SU-DHL-6 (cell line): ENCODE data around the gene ABR.
"Not testable (repeated sequence)": the region's sequence is repeated elsewhere in the genome, so short reads cannot be mapped to it uniquely, and the experiment has no call there.

ENCODE experiments used
- H2AFZ ChIP-seq: fragments of 200-600 bp; sonication (generic); 2 replicates; pipeline ENCODE4 v1.6.1; 2014; ENCODE audit warnings: low read depth, mild to moderate bottlenecking, moderate library complexity, mixed read lengths, antibody characterized with exemption, low read length; ENCODE audit not compliant: severe bottlenecking
- H3F3A ChIP-seq: fragments of 200-600 bp; shearing (Covaris generic); 2 replicates; pipeline ENCODE4 v1.6.0; 2016; ENCODE audit warnings: antibody characterized with exemption, mild to moderate bottlenecking; ENCODE audit not compliant: insufficient read depth
- H3K27ac ChIP-seq: fragments of 200-600 bp; sonication (generic); 2 replicates; pipeline ENCODE4 v1.5.1; 2016; ENCODE audit warnings: low read depth, mild to moderate bottlenecking, low read length, moderate library complexity, mixed read lengths
- H3K27me3 ChIP-seq: fragments of 200-600 bp; sonication (generic), shearing (Covaris generic); 2 replicates; pipeline ENCODE4 v1.6.0; 2014; ENCODE audit warnings: mild to moderate bottlenecking, low read length
- H3K36me3 ChIP-seq: fragments of 200-600 bp; sonication (generic); 2 replicates; pipeline ENCODE4 v1.6.1; 2014; ENCODE audit warnings: mild to moderate bottlenecking, low read length, mixed read lengths
- H3K4me2 ChIP-seq: fragments of 300-600, 200-600 bp; shearing (Covaris generic), sonication (generic); 2 replicates; pipeline ENCODE4 v1.6.0; 2014; ENCODE audit warnings: low read length, low read depth, mild to moderate bottlenecking; ENCODE audit not compliant: poor library complexity, severe bottlenecking
- H3K4me3 ChIP-seq: fragments of 200-600 bp; sonication (generic); 2 replicates; pipeline ENCODE4 v1.5.1; 2014; ENCODE audit warnings: antibody characterized with exemption, low read length, mild to moderate bottlenecking, mixed read lengths; ENCODE audit not compliant: insufficient read depth, poor library complexity, severe bottlenecking
- H3K79me2 ChIP-seq: fragments of 200-600 bp; sonication (generic); 2 replicates; pipeline ENCODE4 v1.6.1; 2014; ENCODE audit warnings: mild to moderate bottlenecking, low read length, moderate library complexity; ENCODE audit not compliant: insufficient read depth
- H3K9ac ChIP-seq: fragments of 200-600 bp; sonication (generic); 2 replicates; pipeline ENCODE4 v1.7.0; 2014; ENCODE audit warnings: mild to moderate bottlenecking, low read length
- H3K9me2 ChIP-seq: fragments of 200-600 bp; sonication (generic); replicated peaks from 2 replicates; pipeline ENCODE4 v1.6.1; 2014; ENCODE audit warnings: low read length; ENCODE audit not compliant: insufficient read depth
- H3K9me3 ChIP-seq: fragments of 200-600 bp; sonication (generic); 2 replicates; pipeline ENCODE4 v1.6.1; 2014; ENCODE audit warnings: low read length, mixed read lengths; ENCODE audit not compliant: insufficient read depth
- H4K20me1 ChIP-seq: fragments of 200-600 bp; sonication (generic); 2 replicates; pipeline ENCODE4 v1.6.1; 2014; ENCODE audit warnings: low read depth, mild to moderate bottlenecking, antibody characterized with exemption, low read length, moderate library complexity, mixed read lengths
- EZH2phosphoT487 ChIP-seq: fragments of 200-600 bp; sonication (generic), shearing (Covaris generic); conservative IDR thresholded peaks from 2 replicates; pipeline ENCODE4 v1.6.1; 2018; ENCODE audit warnings: mild to moderate bottlenecking, antibody characterized with exemption, low read length, moderate library complexity, mixed read lengths
- TF ChIP-seq, protein P1 (sequence below): fragments of 200-600 bp; sonication (generic); IDR thresholded peaks from one replicate; pipeline ENCODE4 v1.5.1; 2017; ENCODE audit warnings: antibody characterized with exemption, mild to moderate bottlenecking, low read length, moderate library complexity; ENCODE audit not compliant: insufficient read depth, poor library complexity, severe bottlenecking

Gene ABR

DNA sequence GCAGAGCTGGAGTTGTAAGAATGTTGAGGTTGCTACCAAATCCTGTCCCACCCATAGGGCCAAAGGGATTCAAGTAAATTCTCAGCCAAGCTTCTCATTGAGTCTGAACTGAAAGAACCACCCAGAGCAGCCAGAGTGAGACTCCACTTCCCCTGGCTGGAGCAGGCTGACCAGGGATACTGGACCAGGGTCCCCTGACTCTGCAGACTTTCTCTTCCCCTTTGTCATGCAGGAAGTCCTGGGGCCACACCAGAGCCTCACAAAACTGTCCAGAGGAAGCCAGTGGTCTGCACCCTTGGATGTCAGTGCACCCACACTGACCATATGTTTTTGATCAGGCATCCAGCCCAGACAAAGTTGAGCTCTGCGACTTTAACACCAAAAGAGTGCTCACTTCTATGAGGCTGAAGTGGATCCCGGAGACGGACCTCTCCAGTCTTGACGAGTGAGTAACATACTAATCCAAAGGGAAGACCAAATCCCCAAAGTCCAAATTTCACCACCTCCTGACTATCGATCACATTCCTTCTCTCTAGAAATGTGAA, 204.3 kb downstream of the ABR start:
- Histone ChIP-seq H3K27me3 (no peaks in the 10 kb centered on the region), H3K79me2 (no peaks in the 10 kb centered on the region), H3K9me3 (no peaks in the 10 kb centered on the region), H3K36me3 (no peaks in the 10 kb centered on the region), H3K9ac (no peak overlapping the region), H3K9me2 (no peaks in the 10 kb centered on the region), H3K4me3 (no peak overlapping the region), H3K27ac (no peak overlapping the region), H2AFZ (no peak overlapping the region), H3F3A (peaks cover 5% of the 10 kb centered on the region; the same call in 1 of the 2 replicates), H3K4me2 (no peak overlapping the region), H4K20me1 (no peaks in the 10 kb centered on the region; the same call in 1 of the 2 replicates)
- TF ChIP-seq EZH2phosphoT487: no peak
- TF ChIP-seq, protein P1, sequence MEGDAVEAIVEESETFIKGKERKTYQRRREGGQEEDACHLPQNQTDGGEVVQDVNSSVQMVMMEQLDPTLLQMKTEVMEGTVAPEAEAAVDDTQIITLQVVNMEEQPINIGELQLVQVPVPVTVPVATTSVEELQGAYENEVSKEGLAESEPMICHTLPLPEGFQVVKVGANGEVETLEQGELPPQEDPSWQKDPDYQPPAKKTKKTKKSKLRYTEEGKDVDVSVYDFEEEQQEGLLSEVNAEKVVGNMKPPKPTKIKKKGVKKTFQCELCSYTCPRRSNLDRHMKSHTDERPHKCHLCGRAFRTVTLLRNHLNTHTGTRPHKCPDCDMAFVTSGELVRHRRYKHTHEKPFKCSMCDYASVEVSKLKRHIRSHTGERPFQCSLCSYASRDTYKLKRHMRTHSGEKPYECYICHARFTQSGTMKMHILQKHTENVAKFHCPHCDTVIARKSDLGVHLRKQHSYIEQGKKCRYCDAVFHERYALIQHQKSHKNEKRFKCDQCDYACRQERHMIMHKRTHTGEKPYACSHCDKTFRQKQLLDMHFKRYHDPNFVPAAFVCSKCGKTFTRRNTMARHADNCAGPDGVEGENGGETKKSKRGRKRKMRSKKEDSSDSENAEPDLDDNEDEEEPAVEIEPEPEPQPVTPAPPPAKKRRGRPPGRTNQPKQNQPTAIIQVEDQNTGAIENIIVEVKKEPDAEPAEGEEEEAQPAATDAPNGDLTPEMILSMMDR: no peak

DNA sequence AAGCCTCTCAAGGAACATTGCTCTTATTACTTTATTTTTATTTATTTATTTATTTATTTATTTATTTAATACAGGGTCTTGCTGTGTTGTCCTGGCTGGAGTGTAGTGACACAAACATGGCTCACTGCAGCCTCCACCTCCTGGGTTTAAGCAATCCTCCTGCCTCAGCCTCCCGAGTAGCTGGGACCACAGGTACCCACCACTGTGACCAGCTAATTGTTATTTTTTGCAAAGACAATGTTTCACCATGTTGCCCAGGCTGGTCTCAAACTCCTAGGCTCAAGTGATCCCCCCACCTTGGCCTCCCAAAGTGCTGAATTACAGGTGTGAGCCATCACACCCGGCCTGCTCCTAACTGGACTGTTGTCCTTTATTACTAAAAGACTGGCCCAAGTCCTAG, 205.0 kb downstream of the ABR start:
- H2AFZ ChIP-seq, H4K20me1 ChIP-seq, H3K36me3 ChIP-seq, H3K4me2 ChIP-seq, H3K9ac ChIP-seq, H3F3A ChIP-seq, H3K9me3 ChIP-seq, H3K79me2 ChIP-seq, H3K4me3 ChIP-seq, H3K9me2 ChIP-seq, H3K27me3 ChIP-seq, H3K27ac ChIP-seq: not testable (repeated sequence)

DNA sequence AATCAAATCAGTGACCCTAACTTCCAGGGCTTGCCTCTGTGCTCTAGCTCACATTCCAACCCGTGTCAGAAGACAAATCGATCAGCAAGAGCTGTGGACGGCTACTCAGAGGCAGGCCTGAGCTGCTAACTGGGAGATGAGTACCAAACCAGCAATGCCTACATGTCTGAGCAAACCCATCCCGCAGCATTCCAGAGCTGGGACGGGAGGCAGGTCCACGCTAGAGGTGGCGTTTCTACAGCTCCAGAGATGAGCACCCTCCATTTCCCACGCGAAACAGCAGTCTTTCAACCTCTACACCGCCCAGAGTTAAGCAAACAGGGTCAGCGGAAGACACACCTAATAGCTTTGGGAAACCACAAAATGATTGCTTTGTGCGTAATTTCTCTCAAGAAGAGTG, 206.7 kb downstream of the ABR start:
- H3K79me2 ChIP-seq: no peaks in the 10 kb centered on the region

DNA sequence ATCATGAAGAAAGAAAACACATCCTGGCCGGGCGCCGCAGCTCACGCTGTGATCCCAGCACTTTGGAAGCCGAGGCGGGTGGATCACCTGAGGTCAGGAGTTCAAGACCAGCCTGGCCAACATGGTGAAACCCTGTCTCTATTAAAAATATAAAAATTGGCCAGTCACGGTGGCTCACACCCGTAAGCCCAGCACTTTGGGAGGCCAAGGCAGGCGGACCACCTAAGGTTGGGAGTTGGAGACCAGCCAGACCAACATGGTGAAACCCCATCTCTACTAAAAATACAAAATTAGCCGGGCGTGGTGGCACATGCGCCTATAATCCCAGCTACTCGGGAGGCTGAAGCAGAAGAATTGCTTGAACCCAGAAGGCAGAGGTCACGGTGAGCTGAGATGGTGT, 207.9 kb downstream of the ABR start:
- not testable (repeated sequence) for H2AFZ ChIP-seq, H3K36me3 ChIP-seq, H4K20me1 ChIP-seq, H3K9me2 ChIP-seq, H3F3A ChIP-seq, H3K27ac ChIP-seq, H3K4me2 ChIP-seq, H3K27me3 ChIP-seq, H3K4me3 ChIP-seq, H3K9ac ChIP-seq, H3K79me2 ChIP-seq, H3K9me3 ChIP-seq

More for the DNA sequence above, 206.7 kb downstream of the ABR start:
- no peaks in the 10 kb centered on the region for H3K27me3 ChIP-seq
- no peaks in the 10 kb centered on the region for H3K36me3 ChIP-seq
- no peaks in the 10 kb centered on the region for H3F3A ChIP-seq
- H2AFZ ChIP-seq: no peak overlapping the region
- no peaks in the 10 kb centered on the region for H4K20me1 ChIP-seq
- H3K9me3 ChIP-seq: no peaks in the 10 kb centered on the region
- H3K9ac ChIP-seq: no peak overlapping the region
- H3K4me3 ChIP-seq: no peak overlapping the region
- H3K4me2 ChIP-seq: no peak overlapping the region
- no peak for TF ChIP-seq EZH2phosphoT487
- TF ChIP-seq, protein P1: no peak
- H3K9me2 ChIP-seq: no peaks in the 10 kb centered on the region
- H3K27ac ChIP-seq: no peak overlapping the region
